Measurements from ENCODE around the gene EPHB1.

- TF ChIP-seq CTCF (conservative IDR thresholded peaks at IDR 0.05; ENCODE audit: low read depth, low read length) (no peak), EZH2 (IDR thresholded peaks at IDR 0.05; ENCODE audit: borderline replicate concordance, low read depth, low read length, poor library complexity, severe bottlenecking) (no peak)
These were observed 333.8 kb downstream of the EPHB1 start for GRCh38 chr3:135128818-135129217.

All from A673 (cell line).